HG03064 (cell line): ENCODE measurements around the gene LRRC66.

ENCODE experiments used
- ATAC-seq: cut with Tn5 transposase; IDR thresholded peaks from one replicate; pipeline ENCODE4 v1.9.1; 2021; ENCODE audit warnings: low read depth; ENCODE audit not compliant: unreplicated experiment

LRRC66 gene

DNA sequence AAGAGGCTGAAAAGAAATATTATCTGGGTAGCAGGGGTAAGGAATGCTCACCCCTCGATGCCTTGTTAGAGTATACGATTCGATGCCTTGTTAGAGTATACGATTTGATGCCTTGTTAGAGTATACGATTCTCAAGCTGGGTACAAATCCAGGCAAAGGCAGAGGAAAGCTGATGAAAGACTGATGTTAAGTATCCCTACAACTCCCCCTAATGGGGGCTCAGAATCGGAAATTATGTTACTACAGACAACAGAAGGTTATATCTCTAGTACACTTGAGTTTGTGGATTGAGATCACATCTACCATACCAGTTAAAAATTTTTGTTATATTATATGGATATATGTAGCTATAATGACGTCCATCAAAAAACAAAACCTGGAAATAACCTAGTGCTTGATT, 4.8 kb downstream of the LRRC66 start:
- no peak for ATAC-seq

DNA sequence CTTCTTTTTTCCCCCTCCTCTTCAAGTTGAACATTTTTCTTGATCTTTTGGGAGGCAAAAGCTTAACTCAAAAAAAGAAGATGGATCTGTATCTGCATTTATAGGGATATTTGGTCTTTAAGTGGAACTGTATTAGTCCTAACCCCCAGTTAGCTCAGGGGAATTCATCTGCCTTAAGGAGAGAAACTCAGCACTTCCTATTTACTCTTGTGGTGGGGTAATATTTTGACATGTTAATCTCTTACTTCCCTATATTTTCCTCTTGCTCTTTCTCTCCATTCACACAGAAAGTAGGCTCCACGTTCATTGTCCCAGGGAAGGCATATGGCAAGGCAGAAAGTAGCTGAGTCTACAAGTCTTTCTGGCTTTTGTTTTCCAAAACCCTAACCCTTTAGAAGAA, 5.3 kb downstream of the LRRC66 start:
- no peak for ATAC-seq

DNA sequence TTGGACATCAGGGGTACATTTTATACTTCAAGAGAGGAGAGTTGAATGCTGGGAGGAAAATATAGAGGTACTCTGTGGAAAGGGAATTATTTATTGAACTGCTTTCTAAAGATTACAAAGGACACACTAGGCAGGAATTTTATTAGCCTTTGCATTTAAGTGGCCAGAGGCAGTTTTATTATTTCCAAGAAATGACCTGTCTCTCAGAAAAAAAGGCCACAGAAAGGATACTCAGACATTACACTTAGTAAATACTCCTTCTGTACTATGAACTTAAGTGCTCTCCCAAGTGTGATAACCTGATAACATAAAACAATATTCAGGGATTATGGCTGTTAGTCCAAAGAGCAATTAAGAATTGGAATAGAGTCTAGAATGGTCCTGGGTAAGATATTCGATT, 7.5 kb downstream of the LRRC66 start:
- no peak for ATAC-seq

DNA sequence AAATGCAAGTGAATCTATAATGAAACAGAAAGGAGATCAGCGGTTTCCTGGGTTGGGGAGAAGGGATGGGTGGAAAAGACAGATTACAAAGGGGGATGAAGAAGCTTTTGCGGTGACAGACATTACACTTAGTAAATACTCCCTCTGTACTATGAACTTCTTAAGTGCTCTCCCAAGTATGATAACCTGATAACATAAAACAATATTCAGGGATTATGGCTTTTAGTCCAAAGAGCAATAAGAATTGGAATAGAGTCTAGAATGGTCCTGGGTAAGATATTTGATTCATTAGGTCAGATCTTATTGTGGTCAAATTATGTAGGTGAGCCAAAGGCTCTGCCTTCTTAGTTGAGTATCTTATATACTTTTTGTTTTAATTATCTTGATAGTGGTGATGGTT, 9.2 kb downstream of the LRRC66 start:
- ATAC-seq: no peak

DNA sequence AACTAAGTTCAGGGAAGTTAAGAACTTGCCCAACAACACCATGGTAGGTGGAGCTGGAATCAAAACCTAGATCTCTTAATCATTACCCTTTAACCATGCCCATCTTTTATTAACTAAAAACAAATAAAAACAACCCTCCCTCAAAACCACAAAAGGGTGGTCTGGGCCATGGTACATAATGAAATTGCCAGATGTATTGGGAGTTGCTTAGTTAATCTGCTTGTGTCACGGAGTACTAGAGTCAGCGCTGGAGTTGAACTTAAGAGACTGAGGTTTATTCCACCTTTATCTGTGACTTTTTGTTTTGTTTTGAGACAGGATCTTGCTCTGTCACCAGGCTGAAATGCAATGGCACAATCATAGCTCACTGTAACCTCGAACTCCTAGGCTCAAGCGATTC, 13.3 kb downstream of the LRRC66 start:
- ATAC-seq: no peak

DNA sequence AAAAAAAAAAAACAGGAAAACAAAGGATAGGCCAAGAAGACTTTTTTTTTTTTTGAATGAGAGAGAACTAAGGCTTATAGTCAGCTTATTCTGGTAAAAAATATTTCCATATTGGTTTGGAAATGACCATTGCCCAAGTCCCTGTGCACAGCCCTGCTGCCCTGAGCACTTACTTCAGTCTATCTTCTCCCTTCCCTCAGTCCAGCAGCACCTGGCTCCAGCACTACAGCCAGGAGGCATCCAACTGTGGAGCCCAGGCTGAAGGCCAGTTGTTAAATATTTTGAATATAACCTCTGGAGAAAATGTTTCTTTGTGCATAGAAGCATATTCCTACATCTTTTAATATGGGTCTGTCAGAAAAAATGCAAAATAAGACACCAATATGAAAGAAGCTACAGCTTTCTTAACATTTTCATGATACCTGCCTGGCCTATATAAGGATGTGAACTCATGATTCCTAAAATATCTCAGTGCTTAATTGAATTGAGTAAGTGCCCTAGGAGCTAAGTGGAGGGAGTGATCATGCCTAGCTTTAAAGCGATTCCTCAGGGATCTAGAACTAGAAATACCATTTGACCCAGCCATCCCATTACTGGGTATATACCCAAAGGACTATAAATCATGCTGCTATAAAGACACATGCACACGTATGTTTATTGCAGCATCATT, 14.4 kb downstream of the LRRC66 start:
- no peak for ATAC-seq

DNA sequence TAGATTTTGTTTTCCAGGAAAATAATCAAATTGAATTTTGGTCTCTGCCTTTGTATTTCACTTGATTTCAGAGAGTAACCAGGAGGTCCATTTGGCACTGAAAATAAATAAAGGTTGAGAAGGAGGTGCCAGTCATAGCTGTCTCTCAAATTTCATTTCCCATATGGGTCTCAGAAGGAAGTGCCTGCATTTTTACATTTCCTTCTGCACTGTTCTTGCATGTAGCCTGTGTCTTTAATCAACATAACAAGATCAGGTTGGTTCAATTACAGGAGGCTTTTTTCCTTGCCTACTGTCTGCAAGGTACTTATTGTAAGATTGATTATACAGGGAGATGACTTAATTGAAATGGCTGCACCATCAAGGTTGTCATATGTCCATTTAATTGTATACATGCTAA, 15.7 kb downstream of the LRRC66 start:
- no peak for ATAC-seq

DNA sequence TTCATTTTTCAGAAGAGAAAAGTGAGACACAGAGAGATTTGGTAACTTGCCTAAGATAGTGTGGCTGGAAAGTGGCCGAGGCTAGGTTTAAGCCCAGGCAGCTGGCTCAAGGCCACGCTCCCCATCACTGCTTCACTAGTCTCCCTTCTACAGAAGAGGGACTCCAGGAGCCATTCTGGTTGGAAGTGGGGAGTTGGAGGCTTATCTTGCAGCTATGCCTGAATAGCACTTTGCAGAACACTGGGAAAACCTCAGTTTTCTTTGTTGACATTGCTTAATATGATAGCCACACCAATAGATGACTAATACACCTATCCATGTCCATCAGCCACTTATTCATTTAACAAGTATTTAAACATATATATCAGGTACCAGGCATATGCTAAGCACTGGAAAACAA, 18.5 kb downstream of the LRRC66 start:
- no peak for ATAC-seq

DNA sequence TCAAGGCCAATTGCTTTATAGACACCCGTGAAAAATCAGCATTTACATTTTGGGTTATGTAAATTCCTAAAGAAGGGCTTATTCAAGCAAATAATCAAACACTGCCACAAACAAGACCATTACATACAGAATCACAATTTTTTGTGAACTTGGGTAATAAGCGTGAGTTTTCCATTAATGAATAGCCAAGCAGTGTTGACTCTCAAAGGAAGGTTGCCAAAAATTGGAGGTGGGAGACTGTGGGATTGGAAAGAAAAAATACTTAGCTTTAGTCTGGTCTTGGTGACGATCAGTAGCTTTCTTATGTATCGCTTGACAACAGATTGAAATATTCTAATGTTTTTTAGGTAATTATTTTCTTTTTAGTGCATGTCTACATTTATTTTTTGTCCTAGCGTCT, 20.9 kb downstream of the LRRC66 start:
- no peak for ATAC-seq

DNA sequence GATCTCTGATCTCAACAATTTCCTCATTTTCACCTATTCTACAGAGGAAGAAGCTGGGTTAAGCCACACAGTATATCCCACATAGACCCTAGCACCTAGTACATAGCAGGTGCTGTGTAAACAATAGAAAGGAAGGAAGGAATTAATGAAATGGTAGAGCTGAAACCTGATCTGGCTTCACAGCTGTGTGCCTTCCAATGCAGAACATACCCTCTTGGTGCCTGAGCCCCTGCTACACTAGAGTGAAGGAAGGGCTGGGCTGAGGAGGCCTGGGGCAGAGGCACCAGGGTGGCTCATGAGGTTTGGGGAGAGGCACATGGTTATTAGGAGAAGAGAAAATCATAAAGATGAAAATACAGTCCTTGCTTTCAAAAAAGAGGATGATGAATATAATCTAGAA, 21.3 kb downstream of the LRRC66 start:
- ATAC-seq: no peak

DNA sequence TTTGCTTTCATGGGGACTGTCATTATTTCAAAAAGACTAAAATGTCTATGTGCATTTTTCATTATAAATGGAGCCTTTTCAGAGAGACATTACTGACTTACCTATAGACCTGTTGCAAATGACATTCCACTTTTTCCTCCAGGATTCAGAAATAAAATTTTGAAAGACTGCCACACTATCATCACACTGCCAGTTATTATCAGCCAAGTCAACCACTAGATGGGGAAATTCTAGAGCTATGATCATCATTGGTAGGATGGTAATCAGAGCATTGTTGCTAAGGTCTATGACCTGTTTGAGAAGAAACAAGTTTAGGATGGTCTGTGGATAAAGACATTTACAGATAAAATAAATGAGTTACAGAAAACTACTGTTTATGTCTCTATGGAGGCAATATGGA, 22.5 kb downstream of the LRRC66 start:
- ATAC-seq: no peak

DNA sequence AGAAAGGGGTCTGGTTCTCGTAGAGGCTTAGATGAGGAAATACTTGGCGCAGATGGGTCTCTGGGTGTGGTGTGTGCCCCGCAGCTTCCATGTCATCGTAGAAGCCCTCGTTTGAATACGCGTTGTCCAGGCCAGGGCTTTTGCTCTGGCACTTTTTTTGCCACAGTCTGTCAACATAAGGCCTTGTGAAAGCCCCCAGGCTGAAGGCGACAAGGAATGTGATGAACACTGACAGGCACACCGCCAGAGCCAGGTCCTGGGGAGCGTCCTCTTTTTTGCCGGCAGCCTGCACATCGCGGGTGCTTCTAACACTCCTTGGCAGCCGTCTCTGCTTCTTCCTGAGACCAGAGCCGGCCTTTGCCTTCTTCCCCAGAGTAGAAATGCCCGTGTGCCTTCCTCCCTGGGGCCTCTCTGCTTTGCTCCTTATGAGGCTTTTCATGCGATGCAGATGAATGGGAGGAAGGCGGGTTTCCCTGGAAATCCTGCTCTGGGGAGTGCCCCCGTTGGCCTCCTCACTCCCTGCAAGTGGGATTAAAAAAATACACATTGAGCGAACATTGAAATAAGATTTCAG, 24.4 kb downstream of the LRRC66 start:
- no peak for ATAC-seq

DNA sequence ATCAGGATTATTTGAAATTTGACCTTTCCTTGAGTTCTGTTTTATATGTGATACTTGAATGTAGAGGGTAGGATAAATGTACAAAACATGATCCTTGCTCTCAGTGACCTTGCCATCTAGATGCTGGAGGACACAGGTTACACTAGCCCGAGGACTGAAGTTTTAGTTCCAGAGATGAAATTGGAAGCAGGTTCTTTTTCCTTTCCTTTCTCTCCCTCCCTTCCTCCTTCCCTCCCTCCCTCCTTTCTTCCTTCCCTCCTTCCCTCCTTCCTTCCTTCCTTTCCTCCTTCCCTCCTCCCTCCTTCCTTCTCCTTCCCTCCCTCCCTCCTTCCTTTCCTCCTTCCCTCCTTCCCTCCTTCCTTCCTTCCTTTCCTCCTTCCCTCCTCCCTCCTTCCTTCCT, 54.3 kb downstream of the LRRC66 start:
- no peak for ATAC-seq

DNA sequence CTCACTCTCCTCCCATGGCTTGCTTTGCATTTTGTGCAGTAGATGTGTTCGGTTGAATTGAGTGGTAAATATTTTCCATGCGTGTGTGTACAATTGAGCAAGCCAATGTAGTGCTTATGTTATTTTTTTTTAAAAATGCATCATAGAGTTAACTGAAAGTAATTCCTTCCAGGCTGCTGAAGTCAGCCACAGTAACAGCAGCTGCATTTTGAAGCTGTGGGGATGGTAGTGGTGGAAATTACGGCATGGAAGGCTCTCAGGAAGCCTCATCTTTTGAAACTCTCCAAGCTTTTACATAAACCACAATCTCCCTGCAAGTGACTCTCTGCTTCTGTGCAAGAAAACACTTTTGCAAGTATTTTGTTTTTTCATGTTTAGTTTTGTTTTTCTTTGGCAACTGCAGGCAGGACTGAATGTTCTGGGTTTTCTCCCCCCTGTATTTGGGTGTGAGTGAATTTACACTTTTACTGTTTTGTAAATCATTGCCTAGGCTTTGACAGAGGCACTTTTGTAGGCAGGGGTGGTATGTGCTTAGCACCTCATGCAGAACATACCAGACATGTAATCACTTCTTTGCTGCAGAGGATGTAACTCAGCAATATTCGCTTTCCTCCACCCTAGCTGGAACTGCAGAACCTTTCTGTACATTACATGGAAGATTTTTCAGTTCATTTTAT, 56.2 kb downstream of the LRRC66 start:
- no peak for ATAC-seq

DNA sequence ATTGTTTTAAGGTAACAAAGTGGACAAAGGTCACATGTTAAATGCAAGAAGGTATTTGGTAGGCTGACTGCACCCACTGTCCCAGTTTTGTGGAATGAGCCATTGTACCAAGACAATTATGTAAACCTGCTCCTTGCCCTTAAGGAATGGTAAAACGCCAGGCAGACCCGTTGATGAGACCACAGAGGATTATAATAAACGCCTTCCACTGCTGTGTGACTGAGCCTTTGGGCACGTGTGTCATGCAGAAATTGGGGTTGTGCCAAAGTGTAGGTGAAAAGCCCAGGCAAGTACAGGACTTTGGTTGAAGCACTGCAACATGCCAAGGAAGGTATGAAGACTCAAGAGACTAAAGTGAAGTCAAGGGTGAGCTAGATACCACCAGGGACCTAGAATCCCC, 59.7 kb downstream of the LRRC66 start:
- no peak for ATAC-seq

DNA sequence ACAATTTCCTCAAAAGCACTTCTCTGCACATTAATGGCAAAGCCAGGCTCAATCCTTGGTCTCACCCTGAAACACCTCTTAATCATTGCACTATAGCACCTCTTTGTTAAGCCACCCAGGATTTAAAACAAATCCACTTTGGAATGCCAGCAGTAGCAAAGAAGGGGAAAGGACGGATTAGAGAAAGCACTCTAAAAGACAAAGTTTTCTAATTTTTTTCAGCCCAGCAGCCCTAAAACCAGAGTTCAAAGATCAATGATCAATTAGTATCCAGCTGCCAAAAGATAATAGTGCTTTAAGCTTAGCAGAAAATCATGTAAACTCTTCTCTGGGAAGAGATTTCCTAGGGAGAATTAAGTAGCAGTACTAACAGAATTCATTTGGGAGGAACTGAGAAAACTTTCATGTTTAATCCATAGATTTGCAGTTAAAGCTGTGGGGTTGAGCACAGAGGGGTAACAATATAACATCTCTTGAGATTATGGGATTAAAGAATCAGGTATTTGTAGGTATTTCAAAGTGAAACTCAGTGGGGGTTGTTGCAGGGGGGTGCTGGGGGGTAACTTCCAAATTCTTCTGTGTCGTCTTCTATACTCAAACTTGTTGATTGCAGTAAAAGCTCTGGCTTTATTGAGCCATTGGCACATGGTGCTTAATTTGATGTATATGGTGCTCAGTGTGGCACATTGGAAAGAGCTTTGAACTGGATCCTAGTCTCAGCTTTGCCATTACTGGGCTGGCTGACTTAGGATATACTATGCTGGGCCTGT, 61.8 kb downstream of the LRRC66 start:
- ATAC-seq: no peak
